Activated CD4-positive, alpha-beta T cell treated with anti-CD3 and anti-CD28 coated beads, Interleukin-2, amount 50 U/mL, for 1 hour (primary cell): ENCODE data around the gene CDKL2.
"Not testable (repeated sequence)": the region's sequence is repeated elsewhere in the genome, so short reads cannot be mapped to it uniquely, and the experiment has no call there.

Experiments
- DNase-seq: peaks from one replicate; pipeline ENCODE4 v3.0.0-alpha.2; 2020

The CDKL2 gene

DNA sequence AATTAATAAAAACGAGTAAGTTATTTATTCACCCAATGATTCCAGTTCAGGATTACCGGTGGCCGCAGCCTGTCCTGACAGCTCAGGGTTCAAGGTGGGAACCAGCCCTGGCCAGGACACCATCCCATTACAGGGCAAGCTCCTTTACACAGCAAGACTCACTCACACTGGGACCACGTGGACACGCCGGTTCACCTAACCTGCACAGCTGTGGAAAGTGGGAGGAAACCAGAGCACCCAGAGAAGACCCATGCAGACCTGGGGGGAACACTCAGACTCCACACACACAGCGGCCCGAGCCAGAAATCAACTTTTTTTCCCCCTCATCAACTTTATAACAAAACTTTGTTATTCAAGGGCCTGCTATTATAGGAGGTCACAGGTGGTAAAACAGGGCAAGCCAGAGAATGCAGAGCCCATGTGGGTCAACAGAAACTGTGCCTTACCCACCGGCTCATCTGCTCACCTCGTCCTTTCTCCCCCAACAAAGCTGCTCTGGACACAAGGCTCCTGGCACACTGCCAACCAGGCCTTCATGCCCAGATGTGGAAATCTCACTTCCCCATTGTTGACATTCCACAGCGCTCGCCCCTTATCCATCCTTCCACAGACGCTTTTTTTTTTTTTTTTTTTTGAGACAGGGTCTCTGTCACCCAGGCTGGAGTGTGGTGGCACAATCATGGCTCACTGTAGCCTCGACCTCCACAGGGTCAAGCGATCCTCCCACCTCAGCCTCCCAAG is 82.5 kb downstream of the CDKL2 start:
- DNase-seq: no peak

- no peak for DNase-seq
Observed at GRCh38 chr4:75545526-75545925, 84.8 kb downstream of the CDKL2 start.

DNA sequence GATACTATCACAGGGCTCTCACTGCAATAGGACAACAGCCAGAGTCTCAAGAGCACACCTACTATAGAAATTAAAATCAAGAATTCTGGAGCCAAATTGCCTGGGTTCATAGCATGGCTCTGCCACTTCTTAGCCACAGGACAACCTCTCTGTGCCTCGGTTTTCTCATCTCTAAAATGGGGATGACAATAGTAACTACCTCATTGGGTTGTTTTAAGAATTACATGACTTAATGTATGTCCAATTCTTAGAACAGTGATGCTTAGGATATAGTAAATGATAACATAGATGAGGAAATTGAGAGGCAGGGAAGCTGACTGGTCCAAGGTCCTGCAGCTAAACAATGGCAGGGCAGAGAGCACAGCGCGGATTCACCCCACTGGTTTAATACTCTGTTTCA is 85.5 kb downstream of the CDKL2 start:
- no peak for DNase-seq

DNA sequence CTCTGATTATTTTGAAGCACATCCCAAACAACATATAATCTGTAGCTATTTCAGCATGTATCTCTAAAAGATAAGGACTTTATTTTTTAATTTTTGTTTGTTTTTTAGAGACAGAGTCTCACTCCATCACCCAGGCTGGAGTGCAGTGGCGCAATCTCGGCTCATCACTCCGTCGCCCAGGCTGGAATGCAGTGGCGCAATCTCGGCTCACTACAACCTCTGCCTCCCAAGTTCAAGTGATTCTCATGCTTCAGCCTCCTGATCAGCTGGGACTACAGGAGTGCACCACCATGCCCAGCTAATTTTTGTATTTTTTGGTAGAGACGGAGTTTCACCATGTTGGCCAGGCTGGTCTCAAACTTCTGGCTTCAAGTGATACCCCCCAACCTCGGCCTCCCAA is 86.1 kb downstream of the CDKL2 start:
- not testable (repeated sequence) for DNase-seq

DNA sequence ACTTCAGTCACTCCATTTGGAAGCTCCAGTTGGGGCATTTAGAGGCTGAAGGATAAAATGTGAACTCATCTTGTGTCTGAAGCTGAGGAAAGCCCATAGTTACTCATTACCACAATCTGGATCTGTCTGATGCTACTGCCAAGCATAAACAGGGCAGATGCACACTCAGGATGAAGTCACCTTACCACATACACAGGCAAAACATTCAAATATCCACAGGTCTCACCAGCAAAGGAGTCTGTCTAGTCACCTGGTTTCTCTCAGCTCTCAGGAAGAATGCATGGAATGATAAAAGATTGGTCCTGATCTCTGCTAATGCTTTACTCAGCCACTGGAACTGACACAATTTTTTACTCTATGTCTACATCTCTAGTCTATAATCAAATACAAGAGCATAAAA is 87.5 kb downstream of the CDKL2 start:
- no peak for DNase-seq

GRCh38 chr4:75537308-75537707 is 93.0 kb downstream of the CDKL2 start:
- not testable (repeated sequence) for DNase-seq

- not testable (repeated sequence) for DNase-seq
Observed at GRCh38 chr4:75533926-75534325, 96.4 kb downstream of the CDKL2 start.

DNA sequence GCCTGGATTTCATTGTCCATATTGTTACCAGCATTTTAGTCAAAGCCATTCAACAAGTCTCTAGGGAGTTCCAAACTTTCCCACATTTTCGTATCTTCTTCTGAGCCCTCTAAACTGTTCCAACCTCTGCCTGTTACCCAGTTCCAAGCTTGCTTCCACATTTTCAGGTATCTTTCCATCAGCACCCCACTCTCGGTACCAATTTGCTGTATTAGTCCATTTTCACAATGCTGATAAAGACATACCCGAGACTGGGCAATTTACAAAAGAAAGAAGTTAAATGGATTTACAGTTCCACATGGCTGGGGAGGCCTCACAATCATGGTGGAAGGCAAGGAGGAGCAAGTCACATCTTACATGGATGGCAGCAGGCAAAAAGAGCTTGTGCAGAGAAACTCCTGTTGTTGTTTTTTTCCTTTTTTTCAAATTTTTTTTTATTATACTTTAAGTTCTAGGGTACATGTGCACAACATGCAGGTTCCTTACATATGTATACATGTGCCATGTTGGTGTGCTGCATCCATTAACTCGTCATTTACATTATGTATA is 96.9 kb downstream of the CDKL2 start:
- DNase-seq: not testable (repeated sequence)

DNA sequence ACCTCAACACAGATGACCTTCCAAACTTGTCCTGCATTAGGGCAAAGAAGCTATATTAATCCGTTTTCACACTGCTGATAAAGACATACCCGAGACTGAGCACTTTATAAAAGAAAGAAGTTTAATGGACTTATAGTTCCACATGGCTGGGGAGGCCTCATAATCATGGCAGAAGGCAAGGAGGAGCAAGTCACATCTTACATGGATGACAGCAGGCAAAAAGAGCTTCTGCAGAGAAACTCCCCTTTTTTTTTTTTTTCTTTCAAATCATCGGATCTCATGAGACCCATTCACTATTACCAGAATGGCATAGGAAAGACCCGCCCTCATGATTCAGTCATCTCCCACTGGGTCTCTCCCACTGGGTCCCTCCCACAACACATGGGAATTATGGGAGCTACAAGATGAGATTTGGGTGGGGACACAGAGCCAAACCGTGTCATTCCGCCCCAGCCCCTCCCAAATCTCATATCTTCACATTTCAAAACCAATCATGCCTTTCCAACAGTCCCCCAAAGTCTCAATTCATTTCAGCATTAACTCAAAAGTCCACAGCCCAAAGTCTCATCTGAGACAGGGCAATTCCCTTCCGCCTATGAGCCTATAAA is 98.7 kb downstream of the CDKL2 start:
- not testable (repeated sequence) for DNase-seq

- no peak for DNase-seq
Observed at GRCh38 chr4:75530556-75531322, 99.6 kb downstream of the CDKL2 start.
